ENCODE results near the gene DNAJC8.

- TF ChIP-seq POLR2A (IDR thresholded peaks at IDR 0.05; ENCODE audit: low read depth, low read length) (no peak), POLR2AphosphoS5 (IDR thresholded peaks at IDR 0.05; ENCODE audit: low read depth, low read length) (no peak)
These were observed 17.1 kb upstream of the DNAJC8 start for GRCh38 chr1:28249866-28250295.

All from GM12892 (cell line).